WERI-Rb-1 (cell line): ENCODE results near the gene CCN5.

ENCODE experiments used
- DNase-seq: peaks from one replicate; pipeline ENCODE4 v3.0.0-alpha.2; 2020
- H3K27ac ChIP-seq: fragments of 250-450 bp; sonication (Bioruptor Pico); 2 replicates; pipeline ENCODE4 v1.5.1; 2020; ENCODE audit warnings: mild to moderate bottlenecking, moderate library complexity
- H3K27me3 ChIP-seq: fragments of 250-450 bp; sonication (Bioruptor Pico); 2 replicates; pipeline ENCODE4 v1.5.1; 2021; ENCODE audit warnings: mild to moderate bottlenecking, low read depth, moderate library complexity; ENCODE audit not compliant: insufficient read depth, severe bottlenecking
- H3K36me3 ChIP-seq: fragments of 250-450 bp; sonication (Bioruptor Pico); 2 replicates; pipeline ENCODE4 v1.5.1; 2020; ENCODE audit warnings: mild to moderate bottlenecking, moderate library complexity
- H3K4me3 ChIP-seq: 2 replicates; pipeline ENCODE4 v1.5.1; 2011; ENCODE audit warnings: low read depth, mild to moderate bottlenecking, control low read depth, low read length
- H3K9me3 ChIP-seq: fragments of 250-450 bp; sonication (Bioruptor Pico); 2 replicates; pipeline ENCODE4 v1.5.1; 2021; ENCODE audit warnings: mild to moderate bottlenecking, moderate library complexity; ENCODE audit not compliant: severe bottlenecking
- TF ChIP-seq, protein P1 (sequence below): IDR thresholded peaks from 2 replicates; pipeline ENCODE4 v1.5.1; 2011; ENCODE audit warnings: low read depth, mild to moderate bottlenecking, control low read depth, inconsistent platforms, low read length

The CCN5 gene

DNA sequence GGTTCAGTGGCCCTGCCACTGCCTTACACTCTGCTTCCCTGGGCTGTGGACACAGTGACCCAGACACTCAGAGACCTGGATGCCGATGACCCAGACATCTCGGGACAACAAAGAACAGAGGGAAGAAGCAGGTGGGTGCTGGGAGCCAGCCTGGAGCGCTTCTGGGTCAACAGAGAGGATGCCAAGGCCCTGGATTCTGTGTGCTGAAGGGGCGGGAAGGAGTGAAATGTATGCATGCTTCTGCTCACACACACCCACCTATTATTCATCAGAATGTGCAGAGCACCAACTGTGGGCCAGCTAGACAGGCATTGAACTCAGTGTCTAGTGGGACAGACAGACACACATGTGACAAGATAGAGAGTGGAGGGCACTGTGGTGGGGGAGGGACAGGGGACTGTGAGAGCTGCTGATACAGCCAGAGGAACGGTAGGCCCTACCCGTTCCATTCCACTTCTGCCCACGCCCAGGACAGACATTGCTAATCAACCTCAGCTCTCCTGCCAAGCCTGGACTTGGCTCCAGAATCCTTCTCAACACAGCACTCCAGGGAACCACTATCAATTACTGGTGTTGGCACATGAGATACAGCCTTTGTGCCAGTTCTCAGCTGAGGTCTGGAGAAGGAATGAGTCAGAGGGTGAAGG lies 50.7 kb downstream of the CCN5 start:
- DNase-seq, result no peak
- TF ChIP-seq, protein P1, sequence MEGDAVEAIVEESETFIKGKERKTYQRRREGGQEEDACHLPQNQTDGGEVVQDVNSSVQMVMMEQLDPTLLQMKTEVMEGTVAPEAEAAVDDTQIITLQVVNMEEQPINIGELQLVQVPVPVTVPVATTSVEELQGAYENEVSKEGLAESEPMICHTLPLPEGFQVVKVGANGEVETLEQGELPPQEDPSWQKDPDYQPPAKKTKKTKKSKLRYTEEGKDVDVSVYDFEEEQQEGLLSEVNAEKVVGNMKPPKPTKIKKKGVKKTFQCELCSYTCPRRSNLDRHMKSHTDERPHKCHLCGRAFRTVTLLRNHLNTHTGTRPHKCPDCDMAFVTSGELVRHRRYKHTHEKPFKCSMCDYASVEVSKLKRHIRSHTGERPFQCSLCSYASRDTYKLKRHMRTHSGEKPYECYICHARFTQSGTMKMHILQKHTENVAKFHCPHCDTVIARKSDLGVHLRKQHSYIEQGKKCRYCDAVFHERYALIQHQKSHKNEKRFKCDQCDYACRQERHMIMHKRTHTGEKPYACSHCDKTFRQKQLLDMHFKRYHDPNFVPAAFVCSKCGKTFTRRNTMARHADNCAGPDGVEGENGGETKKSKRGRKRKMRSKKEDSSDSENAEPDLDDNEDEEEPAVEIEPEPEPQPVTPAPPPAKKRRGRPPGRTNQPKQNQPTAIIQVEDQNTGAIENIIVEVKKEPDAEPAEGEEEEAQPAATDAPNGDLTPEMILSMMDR, result no peak
- Histone ChIP-seq H3K4me3 (no peak overlapping the region), H3K9me3 (no peaks in the 10 kb centered on the region), H3K27ac (peak overlapping the region; percentile 49), H3K27me3 (no peaks in the 10 kb centered on the region), H3K36me3 (peaks cover 21% of the 10 kb centered on the region)

DNA sequence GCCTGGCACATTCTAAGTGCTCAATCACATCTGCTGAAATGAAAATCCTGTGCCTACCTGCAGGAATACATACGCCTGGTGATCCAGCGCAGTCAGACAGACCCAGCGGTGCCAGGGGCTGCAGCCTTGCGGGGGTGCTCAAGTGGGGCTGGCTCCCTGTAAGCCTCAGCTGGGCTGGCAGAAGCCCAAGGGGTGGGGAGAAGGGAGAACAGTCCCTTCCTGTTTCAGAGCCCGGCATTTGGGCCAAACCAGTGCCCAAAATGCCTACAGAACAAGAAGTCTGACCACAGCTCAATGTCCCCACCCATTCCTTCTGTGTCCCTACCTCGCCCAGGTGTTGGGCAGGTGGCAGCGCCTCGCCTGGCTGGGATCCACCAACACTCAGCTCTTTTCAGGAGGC lies 53.1 kb downstream of the CCN5 start:
- no peaks in the 10 kb centered on the region for H3K9me3 ChIP-seq
- no peak overlapping the region for H3K4me3 ChIP-seq
- H3K27me3 ChIP-seq, result no peaks in the 10 kb centered on the region
- DNase-seq, result no peak
- H3K27ac ChIP-seq, result no peak overlapping the region
- TF ChIP-seq, protein P1, result no peak
- peaks cover 24% of the 10 kb centered on the region for H3K36me3 ChIP-seq

DNA sequence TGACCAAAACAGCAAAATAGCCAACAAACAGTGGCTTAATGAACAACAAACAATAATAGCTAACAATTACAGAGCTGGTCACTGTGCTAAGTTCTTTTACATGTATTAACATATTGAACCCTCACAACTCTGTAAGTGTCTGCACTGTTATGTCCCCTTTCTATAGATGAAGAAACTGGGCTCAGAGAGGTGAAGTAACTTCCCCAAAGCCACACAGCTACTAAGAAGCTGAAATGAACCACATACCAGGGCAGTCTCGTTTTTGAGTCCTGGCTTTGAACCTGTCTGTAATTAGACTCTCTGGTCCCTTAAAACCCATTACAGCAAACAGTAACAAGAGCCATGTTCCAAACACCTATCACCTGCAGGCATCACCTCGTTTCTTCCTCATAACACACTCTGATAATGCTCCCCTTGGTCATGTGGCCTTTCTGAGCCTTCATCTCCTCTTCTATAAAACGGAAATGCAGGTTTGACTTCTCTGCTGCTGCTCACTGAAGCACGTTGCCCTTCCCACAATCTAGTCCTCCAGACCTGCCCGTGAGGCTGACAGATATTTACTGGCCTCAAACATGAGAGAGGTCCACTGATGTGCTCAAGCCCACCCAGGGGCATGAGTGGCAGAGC lies 53.8 kb downstream of the CCN5 start:
- H3K27ac ChIP-seq, result no peak overlapping the region
- no peaks in the 10 kb centered on the region for H3K27me3 ChIP-seq
- H3K36me3 ChIP-seq, result peaks cover 24% of the 10 kb centered on the region
- TF ChIP-seq, protein P1, result no peak
- no peaks in the 10 kb centered on the region for H3K9me3 ChIP-seq
- no peak for DNase-seq
- H3K4me3 ChIP-seq, result no peak overlapping the region

DNA sequence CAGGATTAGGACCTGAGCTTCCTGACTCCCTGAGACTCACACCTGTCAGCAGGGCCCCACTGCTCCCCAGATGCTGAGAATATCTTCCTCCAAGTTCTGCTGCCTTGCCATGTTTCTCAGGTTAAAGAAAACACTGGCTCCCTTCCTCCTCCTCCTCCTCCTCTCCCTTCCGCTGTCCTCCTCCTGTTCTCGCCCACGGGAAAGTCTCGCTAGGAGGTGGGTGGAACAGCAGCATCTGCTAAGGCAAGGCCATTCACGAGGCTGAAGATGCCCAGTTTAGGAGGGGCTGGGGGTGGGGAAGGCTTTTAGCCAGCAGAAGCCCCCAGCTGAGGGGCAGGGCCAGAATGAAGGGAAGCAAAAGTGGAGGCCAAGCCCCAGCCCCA lies 54.3 kb downstream of the CCN5 start:
- DNase-seq, result no peak
- TF ChIP-seq, protein P1, result no peak
- peaks cover 24% of the 10 kb centered on the region for H3K36me3 ChIP-seq
- no peaks in the 10 kb centered on the region for H3K9me3 ChIP-seq
- H3K4me3 ChIP-seq, result no peak overlapping the region
- H3K27ac ChIP-seq, result no peak overlapping the region
- H3K27me3 ChIP-seq, result no peaks in the 10 kb centered on the region

DNA sequence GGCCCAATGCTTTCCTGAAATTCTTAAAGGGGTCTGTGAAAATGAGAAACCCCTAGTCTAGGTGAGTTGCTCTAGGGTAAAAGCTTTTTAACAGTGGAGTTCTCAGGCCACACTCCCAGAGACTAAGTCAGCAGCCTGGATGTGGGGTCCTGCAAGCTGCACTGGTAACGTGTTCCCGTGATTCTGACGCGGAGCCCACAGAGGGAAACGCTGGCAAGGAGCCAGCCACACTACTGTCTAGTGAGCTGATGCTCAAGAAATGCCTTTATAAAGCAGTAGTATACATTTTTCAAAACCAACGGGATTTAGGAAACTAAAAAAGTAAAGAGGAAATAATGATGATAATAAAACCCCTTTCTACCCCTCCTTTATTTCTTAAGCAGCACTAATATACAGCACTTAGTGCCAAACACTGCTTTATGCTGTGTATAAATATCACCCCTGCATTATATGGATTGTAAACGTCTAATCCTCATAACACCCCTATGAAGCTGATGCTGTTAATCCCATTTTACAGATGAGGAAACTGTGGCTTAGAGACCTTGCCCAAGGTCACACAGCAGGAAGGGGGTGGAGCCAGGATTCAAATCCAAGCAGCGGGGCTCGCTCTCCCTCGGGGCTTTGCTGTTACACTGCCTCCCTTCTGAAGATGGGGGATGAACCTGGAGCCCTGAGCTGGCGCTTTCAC lies 55.5 kb downstream of the CCN5 start:
- Histone ChIP-seq H3K4me3 (no peak overlapping the region), H3K27ac (no peak overlapping the region), H3K9me3 (no peaks in the 10 kb centered on the region), H3K27me3 (no peaks in the 10 kb centered on the region), H3K36me3 (peaks cover 24% of the 10 kb centered on the region)
- TF ChIP-seq, protein P1, result no peak
- no peak for DNase-seq
